ENCODE data around the gene C10orf88.

GRCh38 chr10:122910310-122910709 lies 43.7 kb downstream of the C10orf88 start, which contains the start of gene FAM24A:
- TF ChIP-seq ARNT (IDR thresholded peaks at IDR 0.05): no peak
- TF ChIP-seq SP1 (IDR thresholded peaks at IDR 0.05): no peak
- TF ChIP-seq ZNF384 (IDR thresholded peaks at IDR 0.05): no peak
- no peak for TF ChIP-seq FOXM1 (IDR thresholded peaks at IDR 0.05; ENCODE audit: borderline replicate concordance)

Data from HEK293T (cell line).